Upper lobe of right lung (tissue), 1 donor: ENCODE data around the gene ADAMTSL1. TPM values are rescaled to one million over a fixed set of nuclear protein-coding genes. Genes with fewer than 3 reads are reported as not detected.

ENCODE experiments used
- ATAC-seq: fragments of 200-7000 bp; cut with Tn5 transposase; one replicate; pipeline ENCODE4 v1.9.1; 2020; ENCODE audit warnings: mild to moderate bottlenecking, moderate library complexity
- DNase-seq: peaks from one replicate; pipeline ENCODE4 v3.0.0-alpha.2; 2020
- H3K27ac ChIP-seq: fragments of 200-600 bp; one replicate; pipeline ENCODE4 v1.8.0; 2022
- H3K27me3 ChIP-seq: fragments of 200-600 bp; one replicate; pipeline ENCODE4 v1.8.0; 2022; ENCODE audit warnings: mild to moderate bottlenecking
- H3K36me3 ChIP-seq: fragments of 200-600 bp; one replicate; pipeline ENCODE4 v1.8.0; 2022
- H3K4me1 ChIP-seq: fragments of 200-600 bp; one replicate; pipeline ENCODE4 v1.8.0; 2022
- H3K4me3 ChIP-seq: fragments of 200-600 bp; one replicate; pipeline ENCODE4 v1.8.0; 2022; ENCODE audit warnings: mild to moderate bottlenecking
- H3K9me3 ChIP-seq: fragments of 200-600 bp; one replicate; pipeline ENCODE4 v1.8.0; 2022
- CTCF ChIP-seq: fragments of 200-600 bp; IDR thresholded peaks from one replicate; pipeline ENCODE4 v1.8.0; 2022; ENCODE audit warnings: antibody characterized with exemption
- intact Hi-C: fragments of 100-400 bp; cut with DNase I; formaldehyde crosslinking; loops from one replicate; pipeline ENCODE4 v1.11.0; 2022
- total RNA-seq: library from RNA; stranded (reverse); fragmentation: NEBNext Ultra II Directional; extraction: Animal tissue kit (Norgen Biotek cat#: 25700); gene quantifications from one replicate; pipeline ENCODE4 v1.2.1, GENCODE V29; 2021
- donor health status: DM: no; HTN: yes; CAD: no; lungs with severe emphysema.

ADAMTSL1 gene
- total RNA-seq, 1 donor from 2014 or later: 7.3 TPM

DNA sequence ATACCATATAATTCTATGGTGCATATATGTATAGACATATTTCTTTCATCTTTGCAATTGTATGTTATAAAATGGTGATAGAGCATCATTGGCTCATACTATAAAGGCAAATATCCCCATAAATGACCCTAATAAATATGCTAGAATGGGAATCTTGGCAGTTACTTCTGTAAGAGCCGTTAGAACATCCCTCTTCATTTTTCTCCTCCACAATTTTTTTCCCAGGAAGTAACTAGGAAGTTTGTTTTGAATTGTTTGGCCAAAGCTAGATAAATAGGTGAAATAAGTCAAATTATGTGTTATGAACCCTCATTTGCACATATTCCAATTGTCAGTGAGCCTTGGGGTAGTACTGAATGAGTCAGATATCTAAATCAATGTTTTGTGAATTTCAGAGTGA is 209.9 kb downstream of the ADAMTSL1 start:
- Histone ChIP-seq H3K4me1 (no peaks in the 10 kb centered on the region), H3K27me3 (no peaks in the 10 kb centered on the region)
- no peak for ATAC-seq

DNA sequence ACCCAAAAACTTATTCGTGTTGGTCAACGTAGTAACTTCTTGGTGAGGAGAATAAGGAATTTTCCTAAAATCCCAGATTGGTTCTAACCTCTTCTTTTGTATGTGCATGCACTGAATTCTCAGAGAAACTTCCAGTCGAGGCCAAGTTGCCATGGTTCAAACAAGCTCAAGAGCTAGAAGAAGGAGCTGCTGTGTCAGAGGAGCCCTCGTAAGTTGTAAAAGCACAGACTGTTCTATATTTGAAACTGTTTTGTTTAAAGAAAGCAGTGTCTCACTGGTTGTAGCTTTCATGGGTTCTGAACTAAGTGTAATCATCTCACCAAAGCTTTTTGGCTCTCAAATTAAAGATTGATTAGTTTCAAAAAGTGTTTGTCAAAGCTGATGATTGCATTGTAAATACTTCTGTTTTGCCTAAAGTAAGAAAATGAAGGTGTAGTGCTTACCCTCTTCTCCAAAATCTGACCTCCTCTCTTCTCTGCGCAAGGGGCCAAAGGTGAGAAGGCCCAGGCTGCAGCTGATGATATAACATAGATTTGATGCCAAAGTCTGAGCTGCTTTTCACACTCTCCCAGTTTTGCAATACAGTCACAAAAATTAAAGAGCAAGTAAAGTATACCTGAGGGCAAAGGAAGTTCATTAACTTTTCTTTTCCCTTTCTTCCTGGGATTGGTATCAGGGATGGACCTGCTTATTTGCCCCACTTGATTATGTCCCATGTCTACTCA is 210.8 kb downstream of the ADAMTSL1 start:
- Histone ChIP-seq H3K4me3 (no peak overlapping the region), H3K36me3 (no peaks in the 10 kb centered on the region), H3K4me1 (no peaks in the 10 kb centered on the region), H3K27me3 (no peaks in the 10 kb centered on the region), H3K9me3 (no peaks in the 10 kb centered on the region), H3K27ac (no peak overlapping the region)
- intact Hi-C loops: no loop called here
- ATAC-seq (peak; percentile 41), DNase-seq (no peak)
- TF ChIP-seq CTCF: no peak

More for the DNA sequence above, 209.9 kb downstream of the ADAMTSL1 start:
- no peak for DNase-seq
- H3K36me3 ChIP-seq: no peaks in the 10 kb centered on the region
- H3K4me3 ChIP-seq: no peak overlapping the region
- TF ChIP-seq CTCF: no peak
- H3K27ac ChIP-seq: no peak overlapping the region
- H3K9me3 ChIP-seq: no peaks in the 10 kb centered on the region
- intact Hi-C loops: no loop called here

DNA sequence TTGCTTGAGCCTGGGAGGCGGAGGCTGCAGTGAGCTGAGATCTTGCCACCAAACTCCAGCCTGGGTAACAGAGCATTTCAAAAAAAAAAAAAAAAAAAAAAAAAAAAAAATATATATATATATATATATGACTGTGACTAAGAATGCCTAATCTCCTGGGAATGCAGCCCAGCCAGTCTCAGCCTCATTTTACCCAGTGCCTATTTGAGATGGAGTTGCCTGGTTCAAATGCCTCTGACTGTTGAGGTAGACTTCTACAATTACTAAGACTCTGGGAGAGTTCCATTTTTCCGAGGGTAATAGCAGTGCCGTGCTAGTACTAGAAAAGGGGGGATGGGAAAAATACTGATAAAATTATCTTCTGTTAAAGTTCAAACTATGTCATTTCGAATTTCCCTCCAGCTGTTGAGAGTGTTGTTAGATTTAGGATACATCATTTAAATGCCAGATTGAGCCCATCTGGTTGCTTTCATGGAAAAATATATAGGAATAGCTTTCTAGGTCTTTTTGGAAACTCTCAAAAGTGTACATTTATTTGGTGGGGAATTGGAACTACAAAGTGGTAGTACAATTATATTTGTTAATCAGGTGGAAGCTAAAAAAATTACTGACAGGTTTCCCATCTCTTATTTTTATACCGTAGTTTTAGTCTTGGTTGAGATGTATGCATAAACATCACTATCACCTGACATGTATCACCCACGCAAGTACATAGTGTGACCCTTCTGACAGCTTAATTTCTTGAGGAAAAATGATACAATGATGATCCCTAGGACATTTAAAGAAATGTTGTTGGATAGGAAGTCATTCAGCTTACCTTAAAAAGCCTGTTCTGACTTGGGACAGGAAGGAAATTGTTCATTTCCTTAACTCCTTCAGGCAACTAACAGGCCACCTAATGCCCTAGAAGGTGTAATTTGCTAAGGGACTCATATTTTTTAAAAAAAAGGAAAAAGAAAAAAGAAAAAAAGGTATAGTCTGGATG is 214.9 kb downstream of the ADAMTSL1 start:
- Histone ChIP-seq H3K4me3 (no peak overlapping the region), H3K9me3 (no peaks in the 10 kb centered on the region), H3K36me3 (no peaks in the 10 kb centered on the region), H3K27ac (no peak overlapping the region), H3K4me1 (no peaks in the 10 kb centered on the region), H3K27me3 (no peaks in the 10 kb centered on the region)
- TF ChIP-seq CTCF: no peak
- intact Hi-C loops: no loop called here
- ATAC-seq (no peak), DNase-seq (no peak)

- TF ChIP-seq CTCF: no peak
- no peaks in the 10 kb centered on the region for H3K27me3 ChIP-seq
- H3K36me3 ChIP-seq: no peaks in the 10 kb centered on the region
- no peaks in the 10 kb centered on the region for H3K9me3 ChIP-seq
- no peak for ATAC-seq
- no peak overlapping the region for H3K27ac ChIP-seq
- no peak overlapping the region for H3K4me3 ChIP-seq
- intact Hi-C loops: no loop called here
- no peak for DNase-seq
- no peaks in the 10 kb centered on the region for H3K4me1 ChIP-seq
Observed at GRCh38 chr9:18689921-18690320, 216.0 kb downstream of the ADAMTSL1 start.

- intact Hi-C loops: no loop called here
- ATAC-seq: no peak
- H3K27ac ChIP-seq: no peak overlapping the region
- no peaks in the 10 kb centered on the region for H3K9me3 ChIP-seq
- TF ChIP-seq CTCF: no peak
- no peak overlapping the region for H3K4me3 ChIP-seq
- H3K36me3 ChIP-seq: no peaks in the 10 kb centered on the region
- H3K4me1 ChIP-seq: no peaks in the 10 kb centered on the region
- H3K27me3 ChIP-seq: no peaks in the 10 kb centered on the region
- no peak for DNase-seq
Observed at GRCh38 chr9:18692268-18692667, 218.3 kb downstream of the ADAMTSL1 start.
